Bronchial epithelial cell (primary cell): ENCODE data around the gene CMSS1. TPM values are rescaled to one million over a fixed set of nuclear protein-coding genes. Genes with fewer than 3 reads are reported as not detected.
"Not testable (repeated sequence)": the region's sequence is repeated elsewhere in the genome, so short reads cannot be mapped to it uniquely, and the experiment has no call there.

Experiments used
- DNase-seq: peaks from one replicate; pipeline ENCODE4 v3.0.0-alpha.2; 2010; ENCODE audit warnings: low read depth
- FAIRE-seq: peaks from 2 replicates; lab custom pipeline; 2011; peaks lifted over from hg19 to GRCh38; lab: Jason Lieb, UNC
- H3K27me3 ChIP-seq: 2 replicates; pipeline ENCODE4 v1.5.1; 2011; ENCODE audit warnings: low read length; ENCODE audit not compliant: control insufficient read depth, insufficient read depth
- H3K36me3 ChIP-seq: 2 replicates; pipeline ENCODE4 v1.5.1; 2011; ENCODE audit warnings: low read length; ENCODE audit not compliant: control insufficient read depth, insufficient read depth
- H3K4me3 ChIP-seq: 2 replicates; pipeline ENCODE4 v1.5.1; 2011; ENCODE audit warnings: mild to moderate bottlenecking, low read depth, low read length, control low read depth
- total RNA-seq: library from RNA; depleted of rRNA; stranded (reverse); fragments of >200 nt; gene quantifications from 2 replicates; pipeline ENCODE4 v1.2.1, GENCODE V29; 2014
- TF ChIP-seq, protein P1 (sequence below): IDR thresholded peaks from 2 replicates; pipeline ENCODE4 v1.5.1; 2011; ENCODE audit warnings: mild to moderate bottlenecking, moderate library complexity, low read length, control low read depth, inconsistent platforms; ENCODE audit not compliant: insufficient read depth, severe bottlenecking

The CMSS1 gene
- total RNA-seq, 1 donor from 2014 or later = 21.3 TPM

DNA sequence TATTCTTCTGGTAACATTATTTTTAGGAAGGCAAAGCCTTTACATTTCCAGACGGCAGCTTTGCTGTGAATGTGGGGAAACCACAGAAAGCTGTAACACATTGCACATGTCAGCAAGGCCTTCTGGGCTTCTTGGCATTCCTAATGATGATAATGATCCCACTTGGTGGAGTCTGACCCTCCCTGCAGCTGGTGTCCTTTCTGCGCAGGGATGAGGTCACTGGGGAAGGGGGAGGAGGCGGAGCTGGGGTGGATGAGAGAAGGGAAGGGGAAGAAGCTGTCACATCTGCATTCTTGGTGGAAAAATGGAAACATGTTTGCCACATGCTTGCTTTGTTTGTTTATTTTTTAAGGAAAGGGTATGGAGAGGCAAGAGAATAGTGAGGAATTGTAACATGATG lies 228.0 kb downstream of the CMSS1 start:
- no peak for FAIRE-seq
- no peak for DNase-seq
- no peaks in the 10 kb centered on the region for H3K36me3 ChIP-seq

DNA sequence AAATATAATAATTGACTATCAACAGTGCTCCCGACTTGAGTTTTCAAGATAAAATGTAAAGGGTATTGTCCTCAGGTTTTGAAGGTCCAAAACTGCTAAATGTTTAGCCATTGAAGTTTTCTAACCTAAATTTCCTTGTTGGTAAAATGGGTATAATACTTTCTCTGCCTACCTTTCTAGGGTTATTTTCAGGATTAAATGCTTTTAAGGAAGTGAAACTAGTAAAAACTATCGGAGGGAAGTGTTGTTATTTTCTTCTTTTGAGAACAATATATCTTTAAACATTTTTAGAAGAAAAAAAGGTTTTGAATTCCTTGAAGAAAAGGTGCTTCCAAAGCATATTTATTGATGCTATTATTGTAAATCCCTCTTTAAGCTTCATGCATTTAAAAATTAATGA lies 229.3 kb downstream of the CMSS1 start:
- DNase-seq (no peak), FAIRE-seq (no peak)
- Histone ChIP-seq H3K36me3 (no peaks in the 10 kb centered on the region), H3K27me3 (no peaks in the 10 kb centered on the region), H3K4me3 (no peak overlapping the region)
- TF ChIP-seq, protein P1, sequence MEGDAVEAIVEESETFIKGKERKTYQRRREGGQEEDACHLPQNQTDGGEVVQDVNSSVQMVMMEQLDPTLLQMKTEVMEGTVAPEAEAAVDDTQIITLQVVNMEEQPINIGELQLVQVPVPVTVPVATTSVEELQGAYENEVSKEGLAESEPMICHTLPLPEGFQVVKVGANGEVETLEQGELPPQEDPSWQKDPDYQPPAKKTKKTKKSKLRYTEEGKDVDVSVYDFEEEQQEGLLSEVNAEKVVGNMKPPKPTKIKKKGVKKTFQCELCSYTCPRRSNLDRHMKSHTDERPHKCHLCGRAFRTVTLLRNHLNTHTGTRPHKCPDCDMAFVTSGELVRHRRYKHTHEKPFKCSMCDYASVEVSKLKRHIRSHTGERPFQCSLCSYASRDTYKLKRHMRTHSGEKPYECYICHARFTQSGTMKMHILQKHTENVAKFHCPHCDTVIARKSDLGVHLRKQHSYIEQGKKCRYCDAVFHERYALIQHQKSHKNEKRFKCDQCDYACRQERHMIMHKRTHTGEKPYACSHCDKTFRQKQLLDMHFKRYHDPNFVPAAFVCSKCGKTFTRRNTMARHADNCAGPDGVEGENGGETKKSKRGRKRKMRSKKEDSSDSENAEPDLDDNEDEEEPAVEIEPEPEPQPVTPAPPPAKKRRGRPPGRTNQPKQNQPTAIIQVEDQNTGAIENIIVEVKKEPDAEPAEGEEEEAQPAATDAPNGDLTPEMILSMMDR = no peak

More for the DNA sequence above, 228.0 kb downstream of the CMSS1 start:
- no peaks in the 10 kb centered on the region for H3K27me3 ChIP-seq
- H3K4me3 ChIP-seq = no peak overlapping the region
- TF ChIP-seq, protein P1 = no peak

DNA sequence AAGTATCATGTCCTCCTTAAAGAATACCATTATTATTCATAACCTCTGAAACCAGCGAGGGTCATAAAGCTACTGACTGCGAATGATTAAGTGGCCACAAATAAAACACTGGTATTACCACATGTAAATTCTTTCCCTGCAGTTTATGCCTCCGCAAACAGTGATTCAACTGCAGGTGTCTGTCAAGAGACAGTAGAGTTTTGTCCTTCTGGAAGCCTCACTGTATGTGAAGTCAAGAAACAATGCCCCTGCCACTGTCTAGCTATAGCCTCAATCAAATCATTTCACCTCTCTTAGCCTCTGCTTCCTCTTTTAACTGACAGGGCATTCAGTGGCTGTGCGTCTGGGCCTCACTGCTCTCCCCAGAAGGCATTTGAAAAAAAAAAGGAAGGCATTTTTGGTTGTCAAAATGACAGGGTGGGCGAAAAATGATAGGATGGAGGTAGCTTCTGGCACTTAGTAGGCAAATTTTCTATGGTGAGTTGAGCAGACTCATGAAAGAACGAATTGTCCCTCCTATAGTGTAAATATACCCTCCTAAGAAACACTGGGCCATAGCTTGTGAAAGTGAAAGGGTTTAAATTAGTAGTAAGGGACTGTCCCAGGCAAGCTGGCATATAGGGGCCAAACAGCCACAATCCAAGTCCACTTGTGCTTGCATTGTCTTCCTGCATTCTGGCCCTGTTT lies 229.9 kb downstream of the CMSS1 start:
- DNase-seq = peak; percentile 95

DNA sequence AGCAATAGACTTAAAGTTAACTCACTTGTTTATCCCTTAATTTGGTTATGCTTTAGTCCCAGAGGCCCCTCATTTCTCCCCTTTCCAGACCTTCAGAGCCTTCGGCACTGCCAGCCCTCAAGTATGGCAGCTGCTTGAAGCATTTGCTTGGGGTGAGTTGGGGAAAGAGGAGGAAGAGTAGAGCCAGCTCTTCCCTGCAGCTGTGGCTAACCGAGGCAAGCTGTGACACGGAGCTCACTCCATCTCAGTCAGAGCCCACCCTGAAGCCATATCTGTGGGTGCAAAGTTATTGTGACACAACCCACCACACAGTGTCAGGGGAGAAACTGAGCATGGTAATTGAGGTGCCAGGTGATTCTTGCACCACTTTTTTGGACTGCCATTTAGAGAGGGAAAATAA lies 230.6 kb downstream of the CMSS1 start:
- H3K36me3 ChIP-seq = no peaks in the 10 kb centered on the region
- TF ChIP-seq, protein P1 = no peak
- no peaks in the 10 kb centered on the region for H3K27me3 ChIP-seq
- FAIRE-seq = no peak
- no peak for DNase-seq
- H3K4me3 ChIP-seq = no peak overlapping the region

More for the DNA sequence above, 229.9 kb downstream of the CMSS1 start:
- TF ChIP-seq, protein P1 = no peak
- no peaks in the 10 kb centered on the region for H3K36me3 ChIP-seq
- peak; percentile 64 for FAIRE-seq
- H3K4me3 ChIP-seq = no peak overlapping the region
- H3K27me3 ChIP-seq = no peaks in the 10 kb centered on the region

DNA sequence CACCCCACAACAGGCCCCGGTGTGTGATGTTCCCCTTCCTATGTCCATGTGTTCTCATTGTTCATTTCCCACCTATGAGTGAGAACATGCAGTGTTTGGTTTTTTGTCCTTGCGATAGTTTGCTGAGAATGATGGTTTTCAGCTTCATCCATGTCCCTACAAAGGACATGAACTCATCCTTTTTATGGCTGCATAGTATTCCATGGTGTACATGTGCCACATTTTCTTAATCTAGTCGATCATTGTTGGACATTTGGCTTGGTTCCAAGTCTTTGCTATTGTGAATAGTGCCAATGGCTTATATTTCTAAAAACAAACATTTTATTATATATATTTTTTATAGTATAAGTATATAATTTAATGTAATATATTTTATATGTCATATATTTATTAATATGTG lies 233.9 kb downstream of the CMSS1 start:
- not testable (repeated sequence) for FAIRE-seq, H3K27me3 ChIP-seq, H3K36me3 ChIP-seq, H3K4me3 ChIP-seq, DNase-seq

DNA sequence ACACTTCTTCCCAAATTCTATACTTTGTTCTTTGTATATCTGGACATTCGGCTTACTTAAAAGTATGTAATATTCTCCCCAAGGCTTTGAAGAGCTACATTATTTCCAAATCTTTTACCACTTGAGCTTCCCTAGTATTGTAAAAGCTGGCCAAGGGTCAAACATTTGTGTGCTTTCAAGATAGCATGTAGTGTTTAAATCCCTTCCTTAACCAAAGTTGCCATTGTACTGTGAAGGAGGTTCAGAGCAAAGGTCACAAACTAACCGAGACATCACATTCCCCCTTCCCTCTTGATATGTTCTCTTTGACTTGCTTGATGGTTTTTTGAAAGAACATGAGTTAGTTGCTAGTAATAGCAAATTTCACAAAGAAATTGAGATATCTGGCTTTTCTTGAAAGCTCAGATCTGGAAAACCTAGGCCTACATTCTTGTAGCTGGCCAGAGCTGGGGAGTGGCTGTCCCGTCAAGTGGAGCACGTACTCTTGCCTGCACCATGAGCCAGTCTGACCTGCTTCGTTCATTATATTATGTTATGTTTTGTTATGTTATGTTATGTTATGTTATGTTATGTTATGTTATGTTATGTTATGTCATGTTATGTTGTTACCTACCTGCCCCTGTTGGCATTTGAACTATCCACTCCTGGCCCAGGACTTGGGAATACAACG lies 236.4 kb downstream of the CMSS1 start:
- Histone ChIP-seq H3K27me3 (no peaks in the 10 kb centered on the region), H3K36me3 (no peaks in the 10 kb centered on the region), H3K4me3 (no peak overlapping the region)
- no peak for DNase-seq
- TF ChIP-seq, protein P1 = no peak
- no peak for FAIRE-seq
